Measurements from ENCODE around the gene ZBTB46. TPM values are rescaled to one million over a fixed set of nuclear protein-coding genes. Genes with fewer than 3 reads are reported as not detected.
"Not testable (repeated sequence)": the region's sequence is repeated elsewhere in the genome, so short reads cannot be mapped to it uniquely, and the experiment has no call there.

Gene ZBTB46
- total RNA-seq, 1 experiment from 2014 or later: 1.0 TPM

- in situ Hi-C loops (cut with HindIII; ENCODE audit: low pct_unique_long_range_greater_than_20kb, low sequenced_read_pairs): no loop called here
- DNase-seq (ENCODE audit: low read depth, low spot score): no peak
Measured at GRCh38 chr20:63807654-63808053, 23.4 kb downstream of the ZBTB46 start.

GRCh38 chr20:63804308-63804636 lies 26.8 kb downstream of the ZBTB46 start:
- DNase-seq (ENCODE audit: low read depth, low spot score): no peak
- in situ Hi-C loops (cut with HindIII; ENCODE audit: low pct_unique_long_range_greater_than_20kb, low sequenced_read_pairs): no loop called here

DNA sequence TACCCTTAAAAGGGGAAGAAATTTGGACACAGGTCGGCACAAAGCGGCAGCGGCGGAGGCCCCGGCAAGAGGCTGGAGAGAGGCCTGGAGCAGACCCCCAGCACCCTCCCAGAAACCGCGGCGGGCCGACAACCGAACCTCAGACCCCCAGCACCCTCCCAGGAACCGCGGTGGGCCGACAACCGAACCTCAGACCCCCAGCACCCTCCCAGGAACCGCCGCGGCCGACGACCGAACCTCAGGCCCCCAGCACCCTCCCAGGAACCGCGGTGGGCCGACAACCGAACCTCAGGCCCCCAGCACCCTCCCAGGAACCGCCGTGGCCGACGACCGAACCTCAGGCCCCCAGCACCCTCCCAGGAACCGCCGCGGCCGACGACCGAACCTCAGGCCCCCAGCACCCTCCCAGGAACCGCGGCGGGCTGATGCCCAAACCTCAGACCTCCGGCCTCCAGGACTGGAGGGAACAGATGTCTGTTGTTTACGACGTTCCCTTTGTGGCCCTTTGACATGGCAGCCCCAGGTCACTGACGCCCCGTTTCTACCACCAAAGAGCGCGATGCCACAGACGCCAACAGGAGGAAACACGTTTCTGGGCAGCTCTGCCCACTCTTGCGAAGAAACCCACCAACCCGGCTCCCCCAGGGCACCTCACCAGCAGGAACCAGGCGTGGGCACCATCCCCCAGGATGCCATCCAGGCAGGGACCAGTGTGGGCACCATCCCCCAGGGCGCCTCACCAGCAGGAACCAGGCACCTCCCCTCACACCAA lies 28.4 kb downstream of the ZBTB46 start:
- in situ Hi-C loops (cut with HindIII; ENCODE audit: low pct_unique_long_range_greater_than_20kb, low sequenced_read_pairs): no loop called here
- DNase-seq (ENCODE audit: low read depth, low spot score): no peak

- in situ Hi-C loops (cut with HindIII; ENCODE audit: low pct_unique_long_range_greater_than_20kb, low sequenced_read_pairs): not testable (repeated sequence)
- DNase-seq (ENCODE audit: low read depth, low spot score): peak; percentile 28
Measured at GRCh38 chr20:63801174-63801573, 29.9 kb downstream of the ZBTB46 start.

DNA sequence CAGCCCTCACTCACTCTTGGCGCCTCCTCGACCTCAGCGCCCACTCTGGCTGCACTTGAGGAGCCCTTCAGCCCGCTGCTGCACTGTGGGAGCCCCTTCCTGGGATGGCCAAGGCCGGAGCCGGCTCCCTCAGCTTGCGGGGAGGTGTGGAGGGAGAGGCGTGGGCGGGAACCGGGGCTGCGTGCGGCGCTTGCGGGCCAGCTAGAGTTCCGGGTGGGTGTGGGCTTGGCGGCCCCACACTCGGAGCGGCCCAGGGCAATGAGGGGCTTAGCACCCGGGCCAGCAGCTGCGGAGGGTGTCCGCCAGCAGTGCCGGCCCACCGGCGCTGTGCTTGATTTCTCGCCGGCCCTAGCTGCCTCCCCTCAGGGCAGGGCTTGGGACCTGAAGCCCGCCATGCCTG lies 30.7 kb downstream of the ZBTB46 start:
- in situ Hi-C loops (cut with HindIII; ENCODE audit: low pct_unique_long_range_greater_than_20kb, low sequenced_read_pairs); DNase-seq (ENCODE audit: low read depth, low spot score): not testable (repeated sequence)

DNA sequence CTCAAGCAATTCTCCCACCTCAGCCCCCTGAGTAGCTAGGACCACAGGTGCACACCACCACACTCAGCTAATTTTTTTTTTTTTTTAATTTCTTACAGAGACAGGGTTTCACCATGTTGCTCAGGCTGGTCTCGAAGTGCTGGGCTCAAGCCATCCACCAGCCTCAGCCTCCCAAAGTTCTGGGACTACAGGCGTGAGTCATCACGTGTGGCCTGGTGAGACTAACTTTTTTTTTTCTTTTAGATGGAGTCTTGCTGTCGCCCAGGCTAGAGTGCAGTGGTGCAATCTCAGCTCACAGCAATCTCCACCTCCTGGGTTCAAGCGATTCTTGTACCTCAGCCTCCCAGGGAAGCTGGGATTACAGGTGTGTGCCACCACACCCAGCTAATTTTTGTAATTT lies 31.9 kb downstream of the ZBTB46 start:
- DNase-seq (ENCODE audit: low read depth, low spot score); in situ Hi-C loops (cut with HindIII; ENCODE audit: low pct_unique_long_range_greater_than_20kb, low sequenced_read_pairs): not testable (repeated sequence)

GRCh38 chr20:63797175-63797574 lies 33.9 kb downstream of the ZBTB46 start:
- in situ Hi-C loops (cut with HindIII; ENCODE audit: low pct_unique_long_range_greater_than_20kb, low sequenced_read_pairs); DNase-seq (ENCODE audit: low read depth, low spot score): not testable (repeated sequence)

GRCh38 chr20:63795178-63795830 lies 35.8 kb downstream of the ZBTB46 start:
- in situ Hi-C loops (cut with HindIII; ENCODE audit: low pct_unique_long_range_greater_than_20kb, low sequenced_read_pairs): no loop called here
- no peak for DNase-seq (ENCODE audit: low read depth, low spot score)

GRCh38 chr20:63794614-63795013 lies 36.5 kb downstream of the ZBTB46 start:
- in situ Hi-C loops (cut with HindIII; ENCODE audit: low pct_unique_long_range_greater_than_20kb, low sequenced_read_pairs): no loop called here
- DNase-seq (ENCODE audit: low read depth, low spot score): no peak

- in situ Hi-C loops (cut with HindIII; ENCODE audit: low pct_unique_long_range_greater_than_20kb, low sequenced_read_pairs): no loop called here
- DNase-seq (ENCODE audit: low read depth, low spot score): no peak
Measured at GRCh38 chr20:63792866-63793265, 38.2 kb downstream of the ZBTB46 start.

DNA sequence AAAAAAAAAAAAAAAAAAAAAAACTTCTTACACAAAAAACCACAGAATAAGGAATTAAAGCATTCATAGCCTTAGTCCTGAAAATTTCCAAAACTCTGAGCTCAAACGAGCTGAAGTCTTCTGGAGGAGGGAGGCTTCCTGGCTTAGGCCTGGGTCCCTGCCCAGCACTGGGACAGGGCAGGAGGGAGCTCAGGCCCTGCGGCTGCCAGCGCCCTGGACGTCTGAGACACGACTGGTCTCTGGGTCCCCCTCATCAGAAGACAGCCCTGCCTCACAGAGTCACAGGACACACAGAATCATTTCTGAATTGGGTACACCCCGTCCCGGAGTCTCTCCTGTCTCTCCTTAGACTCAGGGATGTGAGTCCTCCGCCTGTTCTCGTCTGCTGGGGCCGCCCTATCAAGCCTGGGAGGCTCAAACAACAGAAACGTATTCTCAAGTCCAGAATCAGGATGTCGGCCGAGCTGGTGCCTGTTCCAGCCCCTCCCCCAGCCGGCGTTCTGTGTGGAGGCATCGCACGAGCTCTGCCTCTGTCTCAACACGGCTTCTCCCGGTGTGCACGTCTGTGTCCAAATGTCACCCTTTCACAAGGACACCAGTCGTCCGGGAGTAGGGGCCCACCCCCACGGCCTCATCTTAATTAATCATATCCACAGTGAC lies 39.4 kb downstream of the ZBTB46 start:
- no peak for DNase-seq (ENCODE audit: low read depth, low spot score)
- in situ Hi-C loops (cut with HindIII; ENCODE audit: low pct_unique_long_range_greater_than_20kb, low sequenced_read_pairs): no loop called here

DNA sequence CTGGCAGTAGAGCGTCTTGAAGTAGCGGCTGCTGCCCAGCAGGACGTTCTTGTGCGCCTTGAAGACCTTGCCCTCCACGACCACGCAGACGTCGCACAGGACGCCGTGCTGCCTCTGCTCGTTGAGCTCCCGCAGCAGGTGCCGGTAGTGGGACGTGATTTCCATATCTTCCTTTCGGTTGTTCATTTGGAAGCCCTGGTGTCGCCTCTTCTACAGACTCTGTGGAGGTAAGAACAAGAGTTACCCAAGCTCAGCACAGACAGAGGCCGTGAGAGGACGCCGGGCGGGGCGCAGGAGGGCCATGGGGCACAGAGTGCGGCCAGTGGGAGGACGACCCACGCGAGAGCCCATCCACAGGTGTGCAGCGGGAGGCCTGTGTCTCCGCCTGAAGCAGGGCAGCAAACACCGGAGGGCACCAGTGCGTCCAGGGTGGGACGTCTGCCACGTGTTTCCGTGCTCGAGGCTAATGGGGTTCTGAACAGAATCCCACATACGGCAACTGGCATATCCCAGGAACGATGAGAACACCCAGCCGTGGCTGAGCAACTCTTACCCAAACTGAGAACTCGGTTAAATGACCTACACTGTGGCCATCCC lies 40.4 kb downstream of the ZBTB46 start:
- no peak for DNase-seq (ENCODE audit: low read depth, low spot score)
- in situ Hi-C loops (cut with HindIII; ENCODE audit: low pct_unique_long_range_greater_than_20kb, low sequenced_read_pairs): no loop called here

DNA sequence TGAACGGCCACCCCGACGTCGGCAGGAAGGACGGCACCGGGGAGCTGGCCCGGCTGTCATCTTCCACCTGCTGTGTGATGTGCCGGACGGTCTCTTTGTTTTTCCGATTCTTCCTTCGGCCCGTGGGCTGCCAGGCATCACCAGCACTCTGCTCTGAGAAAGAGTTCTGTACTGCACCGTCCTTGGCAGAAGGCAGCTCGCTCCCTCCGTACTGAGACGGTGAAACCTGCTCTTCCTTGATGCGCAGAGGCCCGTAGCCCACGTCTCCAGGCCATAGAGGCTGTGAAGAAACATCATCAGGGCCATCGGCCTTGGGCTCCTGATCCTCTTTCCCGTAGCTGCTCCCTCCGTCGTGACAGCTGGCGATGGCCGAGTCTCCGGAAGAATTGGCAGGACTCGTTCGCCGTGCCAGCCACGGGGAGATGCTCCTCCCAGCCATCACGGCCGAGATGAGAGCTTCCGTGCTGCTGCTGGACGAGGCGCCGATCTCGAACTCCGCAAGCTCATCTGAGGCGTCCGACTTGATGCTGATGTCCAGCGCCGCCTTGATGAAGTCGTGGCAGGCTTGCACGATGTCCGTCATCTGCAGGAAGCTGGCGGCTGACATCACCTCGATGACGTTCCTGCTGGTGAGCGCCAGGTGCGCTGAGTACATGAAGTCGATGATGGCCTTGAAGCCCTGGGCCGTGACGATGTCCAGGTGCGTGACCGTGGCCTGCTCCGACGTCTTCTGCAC lies 41.1 kb downstream of the ZBTB46 start:
- no peak for DNase-seq (ENCODE audit: low read depth, low spot score)
- in situ Hi-C loops (cut with HindIII; ENCODE audit: low pct_unique_long_range_greater_than_20kb, low sequenced_read_pairs): no loop called here

DNA sequence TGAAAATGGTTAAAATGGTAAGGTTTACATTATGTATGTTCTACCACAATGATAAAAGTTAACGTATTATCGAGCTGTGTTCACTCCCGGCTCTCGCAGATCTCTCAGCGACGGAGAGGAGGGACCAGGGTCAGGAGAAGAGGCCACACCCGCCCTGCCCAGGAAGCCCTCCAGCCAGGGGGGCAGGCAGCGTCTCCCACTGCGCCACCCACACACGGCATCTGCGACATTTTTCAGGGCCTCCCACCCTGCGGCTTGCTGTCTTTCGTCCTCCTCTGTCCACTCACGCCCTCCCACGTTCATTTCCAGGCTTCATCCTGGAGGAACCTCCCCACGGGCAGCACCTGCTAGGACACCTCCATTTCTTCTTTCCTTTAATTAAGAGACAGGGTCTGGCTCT lies 43.3 kb downstream of the ZBTB46 start:
- DNase-seq (ENCODE audit: low read depth, low spot score): no peak
- in situ Hi-C loops (cut with HindIII; ENCODE audit: low pct_unique_long_range_greater_than_20kb, low sequenced_read_pairs): no loop called here

- in situ Hi-C loops (cut with HindIII; ENCODE audit: low pct_unique_long_range_greater_than_20kb, low sequenced_read_pairs): no loop called here
- no peak for DNase-seq (ENCODE audit: low read depth, low spot score)
Measured at GRCh38 chr20:63787302-63787701, 43.8 kb downstream of the ZBTB46 start.

- in situ Hi-C loops (cut with HindIII; ENCODE audit: low pct_unique_long_range_greater_than_20kb, low sequenced_read_pairs): no loop called here
- no peak for DNase-seq (ENCODE audit: low read depth, low spot score)
Measured at GRCh38 chr20:63785691-63786131, 45.4 kb downstream of the ZBTB46 start.

DNA sequence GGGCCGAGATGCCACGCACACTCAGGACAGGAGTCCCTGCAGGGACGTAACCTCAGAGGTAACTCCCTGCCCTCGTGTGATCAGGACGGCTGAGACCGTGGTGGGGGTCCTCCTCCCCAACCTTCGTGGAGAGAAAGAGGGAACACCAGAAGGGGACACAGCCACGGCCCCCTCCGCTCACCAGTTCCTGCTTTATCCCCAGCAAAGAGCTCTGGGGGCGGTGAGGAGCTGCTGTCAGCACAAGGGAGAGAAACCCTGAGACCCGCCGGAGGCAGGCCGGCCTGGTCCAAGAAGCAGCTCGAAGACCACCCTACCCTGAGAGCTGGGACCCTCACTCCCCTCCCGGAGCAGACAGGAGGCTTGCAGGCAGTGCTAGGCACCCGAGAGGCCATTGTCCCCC lies 47.1 kb downstream of the ZBTB46 start:
- no peak for DNase-seq (ENCODE audit: low read depth, low spot score)
- in situ Hi-C loops (cut with HindIII; ENCODE audit: low pct_unique_long_range_greater_than_20kb, low sequenced_read_pairs): no loop called here

DNA sequence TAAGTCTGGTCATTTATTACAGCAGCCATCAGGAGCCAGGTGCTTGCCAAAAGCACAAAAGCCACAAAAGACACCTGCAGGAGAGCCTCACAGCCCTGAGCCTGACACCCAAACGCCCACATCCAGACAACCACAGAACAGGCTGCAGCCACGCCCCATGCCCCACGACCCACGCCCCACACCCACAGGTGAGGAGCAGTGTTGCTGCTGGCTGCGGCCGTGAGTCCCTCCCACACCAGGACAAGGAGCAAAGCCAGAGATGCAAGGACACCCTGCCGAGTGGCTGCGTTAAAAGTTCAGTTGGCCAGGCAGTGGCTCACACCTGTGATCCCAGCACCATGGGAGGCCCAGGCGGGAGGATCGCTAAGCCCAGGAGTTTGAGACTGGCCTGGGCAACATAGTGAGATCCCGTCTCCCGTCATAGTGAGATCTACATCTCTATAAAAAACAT lies 48.5 kb downstream of the ZBTB46 start:
- in situ Hi-C loops (cut with HindIII; ENCODE audit: low pct_unique_long_range_greater_than_20kb, low sequenced_read_pairs): no loop called here

More for the DNA sequence above, 48.5 kb downstream of the ZBTB46 start:
- DNase-seq (ENCODE audit: low read depth, low spot score): no peak

All from SK-MEL-5 (cell line).